Prostate gland (tissue), 2 donors: ENCODE results near the gene ARPP21. TPM values are rescaled to one million over a fixed set of nuclear protein-coding genes. Genes with fewer than 3 reads are reported as not detected.
"Not testable (repeated sequence)": the region's sequence is repeated elsewhere in the genome, so short reads cannot be mapped to it uniquely, and the experiment has no call there.

Experiments used
- DNase-seq: peaks from one replicate; pipeline ENCODE4 v3.0.0-alpha.2; 2019; ENCODE audit warnings: low spot score
- H3K27ac ChIP-seq, 2 donors: fragments of 200-600 bp; sonication (generic); 2 replicates each; pipeline ENCODE4 v1.5.1; 2017 to 2019
- H3K27me3 ChIP-seq: fragments of 200-600 bp; sonication (generic); replicated peaks from 2 replicates; pipeline ENCODE4 v1.5.1; 2019; ENCODE audit not compliant: insufficient read depth
- H3K36me3 ChIP-seq, 2 donors: fragments of 200-600 bp; sonication (generic); 1 replicate in 1 of 2; 2 replicates in 1 of 2; pipeline versions ENCODE4 v1.5.1 to v1.8.1; 2017 to 2019
- H3K4me1 ChIP-seq: fragments of 200-600 bp; sonication (generic); replicated peaks from 2 replicates; pipeline ENCODE4 v1.5.1; 2019
- H3K4me3 ChIP-seq, 2 donors: fragments of 200-600 bp; sonication (generic); 2 replicates each; pipeline ENCODE4 v1.5.1; 2017 to 2019
- H3K9me3 ChIP-seq: fragments of 200-600 bp; sonication (generic); 2 replicates; pipeline ENCODE4 v1.5.1; 2017
- POLR2A ChIP-seq: fragments of 450-650 bp; IDR thresholded peaks from one replicate; pipeline ENCODE4 v1.6.1; 2016; ENCODE audit warnings: antibody characterized with exemption, mild to moderate bottlenecking
- POLR2AphosphoS5 ChIP-seq: sonication (generic); formaldehyde crosslinking; IDR thresholded peaks from one replicate; pipeline ENCODE4 v1.6.1; 2017; ENCODE audit warnings: antibody characterized with exemption
- WGBS: methylation state at CpG from one replicate; pipeline ENCODE4 v1.1.5; 2018; 5-methylcytosine and 5-hydroxymethylcytosine counted together
- intact Hi-C: fragments of 100-400 bp; cut with DNase I; formaldehyde crosslinking; loops from one replicate; pipeline ENCODE4 v1.14.2; 2022
- total RNA-seq, 2 donors: library from RNA; depleted of rRNA; stranded (reverse); fragments of >200 nt; gene quantifications; one replicate each; pipeline ENCODE4 v1.1.0, GENCODE V29; 2016
- TF ChIP-seq, protein P1 (sequence below), 4 experiments: fragments of 200-600 bp in 2 of 4; fragments of 450-650 bp in 2 of 4; sonication (generic) in 2 of 4; IDR thresholded peaks; 1 replicate in 3 of 4; 2 replicates in 1 of 4; pipeline ENCODE4 v1.5.1; 2016 to 2019; ENCODE audit warnings: antibody characterized with exemption in 4 of 4, mild to moderate bottlenecking in 2 of 4, moderate library complexity in 2 of 4

Gene ARPP21
- total RNA-seq, 2 donors from 2014 or later = 8.1 TPM; not detected in 1

DNA sequence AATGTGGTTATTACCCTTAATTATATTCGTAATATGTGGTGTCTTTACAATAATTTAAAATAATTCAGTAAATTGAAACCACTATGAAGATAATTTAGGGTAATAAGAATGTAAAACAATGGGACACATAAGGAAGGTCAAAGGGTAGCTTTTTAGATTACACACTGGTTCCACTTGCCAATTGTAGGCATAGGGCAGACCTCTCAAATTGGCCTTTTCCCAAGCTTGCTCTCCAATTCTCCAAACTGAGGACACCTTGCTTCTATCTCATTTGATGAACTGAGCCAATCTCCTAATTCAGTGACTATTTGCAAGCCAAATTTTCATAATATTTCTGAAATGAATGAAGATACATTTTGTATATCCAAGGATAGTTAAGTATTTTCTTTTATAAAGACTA, 151.4 kb downstream of the ARPP21 start:
- H3K9me3 ChIP-seq = no peaks in the 10 kb centered on the region
- no peak for TF ChIP-seq POLR2A
- TF ChIP-seq, protein P1, sequence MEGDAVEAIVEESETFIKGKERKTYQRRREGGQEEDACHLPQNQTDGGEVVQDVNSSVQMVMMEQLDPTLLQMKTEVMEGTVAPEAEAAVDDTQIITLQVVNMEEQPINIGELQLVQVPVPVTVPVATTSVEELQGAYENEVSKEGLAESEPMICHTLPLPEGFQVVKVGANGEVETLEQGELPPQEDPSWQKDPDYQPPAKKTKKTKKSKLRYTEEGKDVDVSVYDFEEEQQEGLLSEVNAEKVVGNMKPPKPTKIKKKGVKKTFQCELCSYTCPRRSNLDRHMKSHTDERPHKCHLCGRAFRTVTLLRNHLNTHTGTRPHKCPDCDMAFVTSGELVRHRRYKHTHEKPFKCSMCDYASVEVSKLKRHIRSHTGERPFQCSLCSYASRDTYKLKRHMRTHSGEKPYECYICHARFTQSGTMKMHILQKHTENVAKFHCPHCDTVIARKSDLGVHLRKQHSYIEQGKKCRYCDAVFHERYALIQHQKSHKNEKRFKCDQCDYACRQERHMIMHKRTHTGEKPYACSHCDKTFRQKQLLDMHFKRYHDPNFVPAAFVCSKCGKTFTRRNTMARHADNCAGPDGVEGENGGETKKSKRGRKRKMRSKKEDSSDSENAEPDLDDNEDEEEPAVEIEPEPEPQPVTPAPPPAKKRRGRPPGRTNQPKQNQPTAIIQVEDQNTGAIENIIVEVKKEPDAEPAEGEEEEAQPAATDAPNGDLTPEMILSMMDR (IDR thresholded peaks at IDR 0.05) = no peak
- no peak for TF ChIP-seq POLR2AphosphoS5
- no peak for DNase-seq
- no peaks in the 10 kb centered on the region for H3K36me3 ChIP-seq
- H3K27ac ChIP-seq = no peak overlapping the region
- intact Hi-C loops = no loop called here
- H3K27me3 ChIP-seq = no peaks in the 10 kb centered on the region
- H3K4me1 ChIP-seq = no peaks in the 10 kb centered on the region
- 94% methylated on average over 1 of the region's 1 CpG for WGBS
- H3K4me3 ChIP-seq = no peak overlapping the region

DNA sequence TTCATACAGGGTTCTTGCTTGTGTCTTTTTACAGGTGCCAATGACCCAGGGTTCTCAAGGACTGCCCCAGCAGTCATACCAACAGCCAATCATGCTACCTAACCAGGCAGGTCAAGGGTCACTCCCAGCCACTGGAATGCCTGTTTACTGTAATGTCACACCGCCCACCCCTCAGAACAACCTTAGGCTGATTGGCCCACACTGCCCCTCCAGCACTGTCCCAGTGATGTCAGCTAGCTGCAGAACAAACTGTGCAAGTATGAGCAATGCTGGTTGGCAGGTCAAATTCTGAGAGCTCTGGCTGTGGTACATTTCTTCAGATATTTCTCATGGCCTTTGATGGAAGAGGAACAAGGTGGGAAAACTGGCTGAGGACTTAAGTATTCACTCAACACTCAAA, 154.3 kb downstream of the ARPP21 start:
- no peaks in the 10 kb centered on the region for H3K27me3 ChIP-seq
- 100% methylated on average over 1 of the region's 1 CpG for WGBS
- intact Hi-C loops = no loop called here
- H3K36me3 ChIP-seq = no peaks in the 10 kb centered on the region
- H3K4me3 ChIP-seq = no peak overlapping the region
- no peak for DNase-seq
- TF ChIP-seq, protein P1 (IDR thresholded peaks at IDR 0.05) = no peak
- TF ChIP-seq POLR2A = no peak
- TF ChIP-seq POLR2AphosphoS5 = no peak
- no peaks in the 10 kb centered on the region for H3K9me3 ChIP-seq
- H3K4me1 ChIP-seq = no peaks in the 10 kb centered on the region
- no peak overlapping the region for H3K27ac ChIP-seq

DNA sequence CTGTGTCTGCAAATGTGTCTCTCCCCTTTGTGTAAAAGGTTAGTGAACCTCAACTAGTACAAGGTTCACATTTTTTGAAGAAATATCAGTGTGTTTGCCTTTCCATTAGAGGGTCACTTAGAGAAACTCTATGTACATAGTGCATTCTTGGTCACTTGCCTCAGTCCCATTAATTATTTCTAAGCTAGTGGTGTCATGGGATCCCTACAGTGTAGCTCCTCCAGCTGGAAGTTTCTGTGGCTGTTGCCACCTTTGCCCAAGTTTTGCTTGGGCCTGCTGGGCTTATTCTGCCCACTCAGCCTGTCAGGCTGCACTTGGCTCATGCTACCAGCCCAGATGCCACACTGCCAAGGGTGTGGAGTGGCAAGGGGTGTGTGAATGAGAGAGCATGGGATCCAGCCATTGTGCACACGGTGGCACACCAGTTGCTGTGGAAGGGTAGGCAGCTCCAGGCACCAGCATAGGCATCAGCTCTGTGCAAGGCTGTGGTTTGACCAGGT, 161.7 kb downstream of the ARPP21 start:
- no peaks in the 10 kb centered on the region for H3K4me1 ChIP-seq
- intact Hi-C loops = no loop called here
- H3K4me3 ChIP-seq = no peak overlapping the region
- DNase-seq = no peak
- no peaks in the 10 kb centered on the region for H3K27me3 ChIP-seq
- H3K9me3 ChIP-seq = no peaks in the 10 kb centered on the region
- no peaks in the 10 kb centered on the region for H3K36me3 ChIP-seq
- WGBS = 85% methylated on average over 1 of the region's 1 CpG
- H3K27ac ChIP-seq = no peak overlapping the region
- TF ChIP-seq POLR2AphosphoS5 = no peak
- no peak for TF ChIP-seq POLR2A
- TF ChIP-seq, protein P1 (IDR thresholded peaks at IDR 0.05) = no peak

DNA sequence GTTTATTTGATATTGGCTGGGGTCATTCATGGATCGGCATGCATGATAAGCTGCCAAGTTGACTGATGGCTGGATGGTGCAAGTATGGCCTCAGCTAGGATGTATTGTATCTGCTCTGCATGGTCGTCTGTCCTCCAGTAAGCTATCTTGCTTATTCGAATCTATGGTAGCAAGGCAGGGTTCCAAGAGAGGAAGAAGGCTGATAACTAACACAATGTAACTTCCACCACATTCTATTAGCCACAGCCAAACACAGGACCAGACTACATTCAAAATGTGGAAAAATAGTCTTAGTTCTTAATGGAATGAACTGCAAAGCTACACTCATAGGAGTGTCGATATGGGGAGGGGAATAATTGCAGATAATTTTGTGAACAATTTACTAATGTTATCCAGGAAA, 175.2 kb downstream of the ARPP21 start:
- Histone ChIP-seq H3K36me3 (no peaks in the 10 kb centered on the region), H3K27me3 (no peaks in the 10 kb centered on the region), H3K27ac (no peak overlapping the region), H3K4me1 (no peaks in the 10 kb centered on the region), H3K4me3 (no peak overlapping the region), H3K9me3 (no peaks in the 10 kb centered on the region)
- DNase-seq = no peak
- WGBS = 73% methylated on average over 4 of the region's 4 CpGs
- intact Hi-C loops = no loop called here
- TF ChIP-seq POLR2AphosphoS5 = no peak
- TF ChIP-seq POLR2A = no peak
- TF ChIP-seq, protein P1 (IDR thresholded peaks at IDR 0.05) = no peak

DNA sequence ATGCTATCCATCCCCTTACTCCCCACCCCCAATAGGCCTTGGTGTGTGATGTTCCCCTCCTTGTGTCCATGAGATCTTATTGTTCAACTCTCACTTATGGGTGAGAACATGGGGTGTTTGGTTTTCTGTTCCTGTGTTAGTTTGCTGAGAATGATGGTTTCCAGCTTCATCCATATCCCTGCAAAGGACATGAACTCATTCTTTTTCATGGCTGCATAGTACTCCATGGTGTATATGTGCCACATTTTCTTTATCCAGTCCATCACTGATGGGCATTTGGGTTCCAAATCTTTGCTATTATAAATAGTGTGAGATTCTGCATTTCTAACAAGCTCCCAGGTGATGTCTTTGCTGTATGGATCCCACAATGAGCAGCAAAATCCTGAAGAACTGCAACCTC, 176.5 kb downstream of the ARPP21 start:
- H3K4me1 ChIP-seq, DNase-seq, H3K27ac ChIP-seq, H3K36me3 ChIP-seq, intact Hi-C loops, H3K27me3 ChIP-seq, H3K4me3 ChIP-seq, H3K9me3 ChIP-seq: not testable (repeated sequence)
